Stimulated activated CD4-positive, alpha-beta T cell treated with anti-CD3 and anti-CD28 coated beads, Interleukin-1b, Interleukin-23, amount 100 ng/mL, for 48 hours (primary cell): Measurements from ENCODE around the gene TMEM167B.
"Not testable (repeated sequence)": the region's sequence is repeated elsewhere in the genome, so short reads cannot be mapped to it uniquely, and the experiment has no call there.

Experiments used
- DNase-seq: peaks from one replicate; pipeline ENCODE4 v3.0.0-alpha.2; 2020

The TMEM167B gene

DNA sequence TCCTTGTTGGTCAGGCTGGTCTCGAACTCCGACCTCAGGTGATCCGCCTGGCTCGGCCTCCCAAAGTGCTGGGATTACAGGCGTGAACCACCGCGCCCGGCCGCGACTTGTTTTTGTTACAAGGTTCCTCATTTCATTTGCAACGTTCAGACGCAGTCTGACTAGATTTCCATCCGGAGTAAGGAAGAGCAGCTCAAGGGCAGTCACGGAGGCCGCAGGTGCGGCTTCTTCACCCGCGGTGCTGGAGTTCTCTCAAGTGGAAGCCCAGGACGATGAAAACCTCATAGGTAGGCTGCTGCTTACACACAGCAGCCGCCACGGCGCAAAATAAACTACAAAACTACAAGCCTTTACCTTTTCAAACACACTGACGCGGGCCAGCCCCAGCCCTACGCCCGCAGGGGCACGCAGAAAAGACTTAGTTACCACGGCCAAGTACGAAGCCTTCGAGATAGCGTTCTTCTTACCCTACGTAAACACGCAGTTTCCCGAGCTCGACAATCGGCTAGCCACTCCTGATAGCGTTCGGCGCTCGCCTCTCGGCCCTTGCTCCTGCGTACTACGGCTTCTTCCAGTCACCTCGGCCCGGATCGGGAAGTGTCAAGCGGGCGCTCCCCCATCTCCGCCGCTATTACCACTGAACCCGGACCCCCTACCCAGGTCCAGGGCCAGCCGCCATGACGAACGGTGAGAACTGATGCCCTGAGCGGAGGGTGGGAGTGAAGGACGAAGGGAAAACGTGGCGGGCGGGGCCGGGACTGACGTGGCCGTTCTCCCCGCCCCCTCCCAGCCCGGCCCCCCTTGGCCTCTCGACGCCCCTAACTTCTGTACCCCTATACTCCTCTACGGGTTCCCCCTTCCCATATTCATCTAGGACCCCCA, at the start of gene TMEM167B:
TMEM167B (plus strand) TSS at position 569 of the 882 bp plus-strand sequence; CDS start at position 678, 109 bp downstream.
- peak; percentile 90 for DNase-seq

DNA sequence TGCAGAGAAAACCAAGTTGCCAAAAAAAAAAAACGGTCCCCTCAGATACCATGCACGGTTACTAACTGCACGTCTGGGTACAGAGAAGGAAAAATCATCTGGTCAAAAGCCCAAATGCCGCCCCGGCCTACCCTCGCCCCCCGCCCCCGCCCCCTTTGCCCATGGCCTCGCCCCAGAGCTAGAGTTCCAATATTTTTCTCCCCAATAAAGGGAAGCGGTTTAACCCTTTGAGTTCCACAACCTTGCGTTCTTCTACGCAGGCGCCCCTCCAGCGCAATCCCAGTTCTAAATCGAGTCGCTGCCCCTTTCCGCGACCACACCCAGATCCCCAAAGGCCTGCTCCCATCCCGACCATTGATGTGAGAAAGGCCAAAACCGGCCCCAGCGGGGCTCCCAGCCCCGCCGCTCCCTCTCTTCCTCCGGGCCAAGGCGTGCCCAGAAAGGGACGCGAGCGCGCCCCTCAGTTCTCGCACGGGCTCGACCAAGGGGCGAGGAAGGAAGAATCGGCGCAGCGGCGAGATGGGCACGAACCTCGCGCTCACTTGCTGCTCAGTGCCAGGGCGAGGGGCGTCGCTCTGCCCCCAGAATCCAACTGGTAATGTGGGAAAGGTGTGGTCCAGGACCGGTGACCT, 49.5 kb upstream of the TMEM167B start:
- peak; percentile 8 for DNase-seq

DNA sequence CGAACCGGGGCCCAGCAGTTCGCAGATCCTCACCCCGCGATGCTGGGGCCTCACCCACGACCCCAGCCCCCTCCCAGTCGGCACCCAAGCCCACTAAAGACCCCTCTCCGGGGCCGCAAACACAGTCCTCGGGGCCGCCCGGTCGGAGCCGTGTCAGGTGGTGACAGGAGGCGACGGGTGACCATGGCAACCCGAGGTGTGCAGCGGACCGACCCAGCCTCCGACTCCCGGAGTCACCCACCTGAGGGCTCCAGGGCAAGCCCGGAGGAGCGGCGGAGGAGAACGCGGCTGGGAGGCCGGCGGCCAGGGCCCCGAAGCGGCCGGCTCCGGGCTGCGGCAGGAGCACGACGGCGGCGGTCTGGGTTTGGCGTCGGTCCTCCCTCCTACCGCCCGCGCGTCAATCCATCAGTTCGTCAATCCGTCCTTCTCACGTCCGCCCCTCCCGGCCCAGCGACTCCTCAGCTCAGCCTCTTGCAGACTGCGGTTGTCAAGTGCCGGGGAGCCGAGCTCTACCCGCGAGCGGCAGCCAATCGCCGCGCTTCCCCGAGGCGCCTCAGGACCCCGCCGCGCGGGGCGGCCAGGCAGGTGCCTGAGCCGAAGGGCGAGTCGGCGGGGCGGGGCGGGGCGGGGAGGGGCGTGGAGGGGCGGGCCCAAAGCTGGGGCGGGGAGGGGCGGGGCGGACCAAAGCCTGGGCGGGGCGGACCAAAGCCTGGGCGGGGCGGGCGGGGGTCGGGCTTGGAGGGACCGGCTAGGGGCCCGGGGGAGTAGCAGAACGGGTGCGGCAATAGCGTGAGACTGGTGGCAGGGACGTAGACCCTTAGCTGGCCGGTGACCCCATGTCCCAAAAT, 48.7 kb upstream of the TMEM167B start, which contains the start of gene WDR47:
WDR47 (minus strand) TSS at position 482 of the 848 bp plus-strand sequence. CDS start 18,590 bp downstream, outside the sequence.
- peak; percentile 97 for DNase-seq

DNA sequence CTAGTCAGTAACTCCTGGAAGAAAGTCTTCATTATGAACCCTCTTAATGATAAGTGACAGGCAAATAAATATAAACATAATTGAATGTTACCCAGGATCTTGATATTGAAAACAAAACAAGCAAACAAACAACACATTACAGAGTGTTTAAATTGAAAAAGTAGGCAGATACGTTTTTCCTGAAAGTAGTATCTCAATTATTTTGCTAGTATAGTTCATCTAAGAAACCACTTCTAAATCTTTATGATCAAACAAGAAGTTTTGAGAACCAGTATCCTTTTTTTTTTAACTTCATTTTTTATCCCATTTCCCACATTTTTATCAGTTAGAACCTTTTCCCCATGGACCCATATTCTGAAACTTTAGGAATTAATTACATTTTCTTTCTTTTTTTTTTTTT, 45.0 kb upstream of the TMEM167B start:
- DNase-seq: no peak

DNA sequence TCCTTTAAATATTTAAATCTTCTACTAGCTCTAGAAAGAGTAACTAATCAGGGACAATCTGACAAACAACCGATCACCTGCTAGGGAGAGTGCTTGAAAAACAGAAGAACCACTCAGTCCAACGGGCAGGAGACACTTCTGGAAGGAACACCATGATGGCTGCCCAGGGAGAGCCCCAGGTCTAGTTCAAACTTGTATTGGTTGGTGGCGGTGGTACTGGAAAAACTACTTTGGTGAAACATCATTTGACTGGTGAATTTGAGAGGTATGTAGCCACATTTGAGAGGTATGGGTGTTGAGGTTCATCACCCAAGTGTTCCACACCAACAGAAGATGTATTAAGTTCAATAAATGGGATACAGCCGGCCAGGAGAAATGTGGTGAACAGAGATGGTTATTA, 43.9 kb upstream of the TMEM167B start:
- no peak for DNase-seq

- DNase-seq: no peak
These were observed 43.2 kb upstream of the TMEM167B start for GRCh38 chr1:109047339-109047738.

DNA sequence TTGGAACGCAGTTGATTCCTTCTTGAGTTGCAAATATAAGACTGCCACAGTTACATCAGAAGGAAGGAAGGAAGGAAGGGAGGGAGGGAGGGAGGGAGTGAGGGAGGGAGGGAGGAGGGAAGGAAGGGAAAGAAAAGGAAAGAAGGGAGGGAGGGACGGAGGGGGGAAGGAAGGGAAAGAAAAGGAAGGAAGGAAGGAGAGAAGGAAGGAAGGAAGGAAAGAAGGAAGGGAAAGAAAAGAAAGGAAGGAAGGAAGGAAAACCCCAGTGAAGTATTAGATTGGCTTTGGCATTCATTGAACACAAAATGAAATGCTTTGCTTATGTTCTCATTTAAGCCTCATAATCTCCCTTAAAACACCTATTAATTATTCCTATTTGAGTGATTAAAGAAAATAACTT, 42.2 kb upstream of the TMEM167B start:
- DNase-seq: no peak

- no peak for DNase-seq
These were observed 40.2 kb upstream of the TMEM167B start for GRCh38 chr1:109050228-109050995.

- DNase-seq: not testable (repeated sequence)
These were observed 38.4 kb upstream of the TMEM167B start for GRCh38 chr1:109052145-109052544.

GRCh38 chr1:109056064-109056463, 34.5 kb upstream of the TMEM167B start:
- DNase-seq: no peak

- no peak for DNase-seq
These were observed 31.5 kb upstream of the TMEM167B start for GRCh38 chr1:109059026-109059425.

DNA sequence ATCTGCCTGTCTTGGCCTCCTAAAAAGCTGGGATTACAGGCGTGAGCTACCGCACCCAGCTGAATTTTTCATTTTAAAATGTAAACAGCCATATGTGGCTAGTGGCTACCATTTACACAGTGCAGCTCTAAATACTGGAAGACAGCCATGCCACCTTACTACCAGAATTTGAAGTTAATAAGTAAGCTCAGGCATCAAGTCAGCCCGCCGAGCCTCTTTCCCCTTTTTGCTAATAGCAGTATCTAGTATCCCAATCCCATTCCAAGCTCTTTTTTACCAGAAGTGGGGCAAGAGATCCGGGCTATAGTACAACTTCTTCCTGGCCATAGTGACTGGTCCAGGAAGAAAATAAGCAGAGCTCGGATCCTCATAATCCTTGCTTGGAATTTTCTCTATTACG, 29.9 kb upstream of the TMEM167B start:
- no peak for DNase-seq

DNA sequence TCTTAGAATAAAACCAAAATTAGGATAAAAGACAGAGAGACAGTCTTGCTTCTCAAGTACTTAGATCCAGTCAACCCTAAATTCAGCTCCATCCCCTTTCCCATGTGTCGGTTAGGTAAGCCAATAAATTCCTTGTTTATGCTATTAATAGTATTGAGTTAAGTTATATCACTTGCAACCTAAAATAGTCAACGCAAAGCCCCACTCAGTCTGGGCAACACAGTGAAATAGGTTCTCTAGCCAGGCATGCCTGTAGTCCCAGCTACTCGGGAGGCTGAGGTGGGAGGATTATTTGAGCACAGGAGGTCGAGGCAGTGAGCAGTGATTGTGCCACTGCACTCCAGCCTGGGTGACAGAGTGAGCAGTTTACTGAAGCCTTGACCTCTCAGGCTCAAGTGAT, 29.4 kb upstream of the TMEM167B start:
- no peak for DNase-seq

GRCh38 chr1:109065137-109065536, 25.4 kb upstream of the TMEM167B start:
- no peak for DNase-seq

DNA sequence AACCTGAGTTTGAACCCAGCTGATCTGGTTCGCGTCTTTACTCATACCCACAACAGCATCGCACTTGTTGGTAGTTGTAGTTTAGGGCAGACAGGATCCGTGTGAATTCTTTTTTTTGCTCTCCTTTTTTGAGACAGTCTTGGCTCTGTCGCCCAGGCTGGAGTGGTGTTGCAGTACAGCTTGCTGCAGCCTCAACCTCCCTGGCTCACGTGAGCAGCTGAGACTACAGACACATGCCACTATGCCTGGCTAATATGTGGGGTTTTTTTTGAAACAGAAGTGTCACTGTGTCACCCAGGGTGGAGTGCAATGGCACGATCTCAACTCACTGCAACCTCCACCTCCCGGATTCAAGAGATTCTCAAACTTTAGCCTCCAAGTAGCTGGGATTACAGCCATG, 22.7 kb upstream of the TMEM167B start:
- DNase-seq: no peak

GRCh38 chr1:109069294-109069693, 21.3 kb upstream of the TMEM167B start:
- no peak for DNase-seq

GRCh38 chr1:109075531-109076490, 14.8 kb upstream of the TMEM167B start, which contains the start of gene TAF13:
Gene TAF13, minus strand, starts transcription at chr1:109076003. Its CDS starts 56 bp downstream, at chr1:109075947.
- DNase-seq: peak; percentile 88

- DNase-seq: no peak
These were observed 12.2 kb upstream of the TMEM167B start for GRCh38 chr1:109078317-109078716.

- no peak for DNase-seq
These were observed 11.3 kb upstream of the TMEM167B start for GRCh38 chr1:109079240-109079622.

DNA sequence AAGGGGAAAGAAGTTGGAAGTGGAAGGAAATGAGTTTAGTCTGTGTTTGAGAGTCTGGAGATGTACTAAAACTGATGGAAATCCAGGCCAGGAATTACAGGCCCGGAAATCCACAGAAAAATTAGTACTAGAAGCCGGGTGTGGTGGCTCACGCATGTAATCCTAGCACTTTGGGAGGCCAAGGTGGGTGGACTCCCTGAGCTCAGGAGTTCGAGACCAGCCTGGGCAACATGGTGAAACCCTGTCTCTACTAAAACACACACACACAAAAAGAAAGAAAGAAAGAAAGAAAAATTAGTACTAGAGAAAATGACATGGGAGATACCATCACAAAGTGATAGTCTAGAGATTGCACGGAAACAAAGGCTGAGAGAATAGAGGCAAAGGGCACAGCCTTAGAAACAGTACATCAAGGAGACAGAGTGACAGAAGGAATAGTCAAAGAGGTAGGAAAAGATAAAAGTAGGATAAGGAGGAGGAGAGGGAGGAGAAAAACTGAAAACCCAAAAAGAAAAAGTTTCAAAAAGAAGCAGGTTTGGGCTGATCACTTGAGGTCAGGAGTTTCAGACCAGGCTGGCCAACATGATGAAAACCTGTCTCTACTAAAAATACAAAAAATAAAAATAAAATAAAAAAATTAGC, 10.0 kb upstream of the TMEM167B start:
- no peak for DNase-seq

- DNase-seq: no peak
These were observed 7.1 kb upstream of the TMEM167B start for GRCh38 chr1:109083501-109083900.
